ENCODE data around the gene NRARP.

Gene NRARP

GRCh38 chr9:137297966-137298365, 4.1 kb downstream of the NRARP start:
- DNase-seq (ENCODE audit: low spot score), result no peak

- no peak for DNase-seq (ENCODE audit: low spot score)
These were observed 5.1 kb downstream of the NRARP start for GRCh38 chr9:137296670-137297664.

GRCh38 chr9:137295849-137296669, 6.0 kb downstream of the NRARP start:
- no peak for DNase-seq (ENCODE audit: low spot score)

- no peak for DNase-seq (ENCODE audit: low spot score)
These were observed 6.7 kb downstream of the NRARP start for GRCh38 chr9:137295238-137295811.

GRCh38 chr9:137294681-137295237, 7.3 kb downstream of the NRARP start:
- no peak for DNase-seq (ENCODE audit: low spot score)

GRCh38 chr9:137294091-137294680, 7.9 kb downstream of the NRARP start:
- no peak for DNase-seq (ENCODE audit: low spot score)

- DNase-seq (ENCODE audit: low spot score), result no peak
These were observed 8.5 kb downstream of the NRARP start for GRCh38 chr9:137293482-137294090.

- no peak for DNase-seq (ENCODE audit: low spot score)
These were observed 9.0 kb downstream of the NRARP start for GRCh38 chr9:137293094-137293481.

GRCh38 chr9:137286975-137287383, 15.1 kb downstream of the NRARP start:
- DNase-seq (ENCODE audit: low spot score), result peak; percentile 30

GRCh38 chr9:137281345-137282116, 20.5 kb downstream of the NRARP start:
- DNase-seq (ENCODE audit: low spot score), result no peak

GRCh38 chr9:137280474-137281344, 21.4 kb downstream of the NRARP start:
- no peak for DNase-seq (ENCODE audit: low spot score)

- DNase-seq (ENCODE audit: low spot score), result no peak
These were observed 22.2 kb downstream of the NRARP start for GRCh38 chr9:137279741-137280473.

GRCh38 chr9:137278721-137279711, 23.1 kb downstream of the NRARP start:
- no peak for DNase-seq (ENCODE audit: low spot score)

- no peak for DNase-seq (ENCODE audit: low spot score)
These were observed 23.9 kb downstream of the NRARP start for GRCh38 chr9:137278061-137278701.

- no peak for DNase-seq (ENCODE audit: low spot score)
These were observed 24.6 kb downstream of the NRARP start, which contains the start of gene TOR4A for GRCh38 chr9:137277329-137278041. TOR4A (plus strand) TSS chr9:137277726; CDS start chr9:137278690, 964 bp downstream.

Data from hematopoietic multipotent progenitor cell treated with erythropoietin and hydrocortisone succinate and interleukin-3 and kit ligand, for 17 days (in vitro differentiated cells).